Ishikawa (cell line): Measurements from ENCODE around the gene ETV2.

Experiments
- EGR1 ChIP-seq: IDR thresholded peaks from 2 replicates; pipeline ENCODE4 v1.6.1; 2012
- EP300 ChIP-seq: IDR thresholded peaks from 2 replicates; pipeline ENCODE4 v1.6.1; 2012; ENCODE audit warnings: borderline replicate concordance
- NFIC ChIP-seq: IDR thresholded peaks from 2 replicates; pipeline ENCODE4 v1.6.1; 2012
- TAF1 ChIP-seq: IDR thresholded peaks from 2 replicates; pipeline ENCODE4 v1.6.1; 2012; ENCODE audit warnings: low read depth, mild to moderate bottlenecking
- TEAD4 ChIP-seq: IDR thresholded peaks from 2 replicates; pipeline ENCODE4 v1.6.1; 2012
- YY1 ChIP-seq: IDR thresholded peaks from 2 replicates; pipeline ENCODE4 v1.6.1; 2012; ENCODE audit warnings: low read depth
- ZBTB7A ChIP-seq: IDR thresholded peaks from 2 replicates; pipeline ENCODE4 v1.6.1; 2012; ENCODE audit warnings: low read depth

GRCh38 chr19:35655600-35655999 lies 14.1 kb downstream of the ETV2 start:
- no peak for TF ChIP-seq TAF1
- no peak for TF ChIP-seq ZBTB7A
- TF ChIP-seq YY1, result no peak
- no peak for TF ChIP-seq TEAD4
- no peak for TF ChIP-seq EGR1
- TF ChIP-seq EP300, result no peak
- no peak for TF ChIP-seq NFIC
